PC-3 (cell line): ENCODE data around the gene ZBTB7C.

Source experiments
- EZH2 ChIP-seq: fragments of 300-600 bp; sonication (generic); IDR thresholded peaks from one replicate; pipeline ENCODE4 v1.6.1; 2017; ENCODE audit warnings: antibody characterized with exemption, mild to moderate bottlenecking, low read length; ENCODE audit not compliant: unreplicated experiment
- TF ChIP-seq, protein P1 (sequence below): fragments of 300-600 bp; sonication (generic); conservative IDR thresholded peaks from 2 replicates; pipeline ENCODE4 v1.5.1; 2017; ENCODE audit warnings: antibody characterized with exemption, low read depth, mild to moderate bottlenecking, low read length

DNA sequence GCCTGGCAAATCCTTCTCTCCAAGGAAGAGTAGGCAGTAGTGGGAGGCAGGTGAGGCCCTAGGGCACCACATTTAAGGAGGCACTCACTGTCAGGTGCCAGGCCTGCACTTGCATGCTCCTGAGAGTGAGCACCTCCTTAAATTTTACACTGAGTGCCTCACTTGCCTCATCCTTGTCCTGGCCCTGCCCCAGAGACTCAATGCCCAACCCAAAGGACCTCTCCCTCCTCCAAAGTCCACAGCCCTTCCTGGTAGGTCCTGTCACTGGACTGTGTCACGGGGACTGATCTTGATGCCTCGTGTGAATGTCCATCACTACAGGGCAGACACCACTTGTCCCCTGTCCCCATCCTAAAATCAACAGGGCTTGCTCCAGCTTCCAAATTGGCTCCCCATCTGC is 235.6 kb downstream of the ZBTB7C start:
- TF ChIP-seq, protein P1, sequence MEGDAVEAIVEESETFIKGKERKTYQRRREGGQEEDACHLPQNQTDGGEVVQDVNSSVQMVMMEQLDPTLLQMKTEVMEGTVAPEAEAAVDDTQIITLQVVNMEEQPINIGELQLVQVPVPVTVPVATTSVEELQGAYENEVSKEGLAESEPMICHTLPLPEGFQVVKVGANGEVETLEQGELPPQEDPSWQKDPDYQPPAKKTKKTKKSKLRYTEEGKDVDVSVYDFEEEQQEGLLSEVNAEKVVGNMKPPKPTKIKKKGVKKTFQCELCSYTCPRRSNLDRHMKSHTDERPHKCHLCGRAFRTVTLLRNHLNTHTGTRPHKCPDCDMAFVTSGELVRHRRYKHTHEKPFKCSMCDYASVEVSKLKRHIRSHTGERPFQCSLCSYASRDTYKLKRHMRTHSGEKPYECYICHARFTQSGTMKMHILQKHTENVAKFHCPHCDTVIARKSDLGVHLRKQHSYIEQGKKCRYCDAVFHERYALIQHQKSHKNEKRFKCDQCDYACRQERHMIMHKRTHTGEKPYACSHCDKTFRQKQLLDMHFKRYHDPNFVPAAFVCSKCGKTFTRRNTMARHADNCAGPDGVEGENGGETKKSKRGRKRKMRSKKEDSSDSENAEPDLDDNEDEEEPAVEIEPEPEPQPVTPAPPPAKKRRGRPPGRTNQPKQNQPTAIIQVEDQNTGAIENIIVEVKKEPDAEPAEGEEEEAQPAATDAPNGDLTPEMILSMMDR, result no peak
- no peak for TF ChIP-seq EZH2
